ENCODE results near the gene FOXD2.

Gene FOXD2

GRCh38 chr1:47409311-47410067, 28.4 kb upstream of the FOXD2 start:
- Histone ChIP-seq H3K27me3 (ENCODE audit: insufficient read depth, poor library complexity, severe bottlenecking) (no peaks in the 10 kb centered on the region), H3K9me3 (ENCODE audit: severe bottlenecking) (no peaks in the 10 kb centered on the region), H3K27ac (ENCODE audit: poor library complexity, severe bottlenecking) (peak overlapping the region; percentile 32), H3K4me3 (ENCODE audit: severe bottlenecking) (no peak overlapping the region), H3K4me1 (ENCODE audit: insufficient read depth, poor library complexity, severe bottlenecking) (peaks cover 22% of the 10 kb centered on the region), H3K36me3 (ENCODE audit: low read depth) (no peaks in the 10 kb centered on the region)
- ATAC-seq (ENCODE audit: low read depth) (peak; percentile 94), DNase-seq (ENCODE audit: low spot score) (peak; percentile 82)
- TF ChIP-seq CTCF (IDR thresholded peaks at IDR 0.05; ENCODE audit: poor library complexity, severe bottlenecking) = no peak

- no peaks in the 10 kb centered on the region for H3K27me3 ChIP-seq (ENCODE audit: insufficient read depth, poor library complexity, severe bottlenecking)
- ATAC-seq (ENCODE audit: low read depth) = no peak
- TF ChIP-seq CTCF (IDR thresholded peaks at IDR 0.05; ENCODE audit: poor library complexity, severe bottlenecking) = no peak
- DNase-seq (ENCODE audit: low spot score) = no peak
- H3K27ac ChIP-seq (ENCODE audit: poor library complexity, severe bottlenecking) = peak overlapping the region; percentile 32
- H3K9me3 ChIP-seq (ENCODE audit: severe bottlenecking) = no peaks in the 10 kb centered on the region
- H3K4me1 ChIP-seq (ENCODE audit: insufficient read depth, poor library complexity, severe bottlenecking) = peaks cover 22% of the 10 kb centered on the region
- H3K4me3 ChIP-seq (ENCODE audit: severe bottlenecking) = no peak overlapping the region
- no peaks in the 10 kb centered on the region for H3K36me3 ChIP-seq (ENCODE audit: low read depth)
These were observed 27.8 kb upstream of the FOXD2 start for GRCh38 chr1:47410068-47410455.

GRCh38 chr1:47411436-47411835, 26.4 kb upstream of the FOXD2 start:
- H3K4me1 ChIP-seq (ENCODE audit: insufficient read depth, poor library complexity, severe bottlenecking) = peaks cover 22% of the 10 kb centered on the region
- no peak for TF ChIP-seq CTCF (IDR thresholded peaks at IDR 0.05; ENCODE audit: poor library complexity, severe bottlenecking)
- ATAC-seq (ENCODE audit: low read depth) (no peak), DNase-seq (ENCODE audit: low spot score) (no peak)
- H3K9me3 ChIP-seq (ENCODE audit: severe bottlenecking) = no peaks in the 10 kb centered on the region
- no peak overlapping the region for H3K27ac ChIP-seq (ENCODE audit: poor library complexity, severe bottlenecking)
- no peak overlapping the region for H3K4me3 ChIP-seq (ENCODE audit: severe bottlenecking)
- H3K27me3 ChIP-seq (ENCODE audit: insufficient read depth, poor library complexity, severe bottlenecking) = peaks cover 6% of the 10 kb centered on the region
- no peaks in the 10 kb centered on the region for H3K36me3 ChIP-seq (ENCODE audit: low read depth)

- ATAC-seq (ENCODE audit: low read depth) = no peak
- TF ChIP-seq CTCF (IDR thresholded peaks at IDR 0.05; ENCODE audit: poor library complexity, severe bottlenecking) = no peak
- Histone ChIP-seq H3K27me3 (ENCODE audit: insufficient read depth, poor library complexity, severe bottlenecking) (peaks cover 12% of the 10 kb centered on the region), H3K9me3 (ENCODE audit: severe bottlenecking) (no peaks in the 10 kb centered on the region), H3K4me1 (ENCODE audit: insufficient read depth, poor library complexity, severe bottlenecking) (peaks cover 22% of the 10 kb centered on the region), H3K36me3 (ENCODE audit: low read depth) (no peaks in the 10 kb centered on the region), H3K4me3 (ENCODE audit: severe bottlenecking) (no peak overlapping the region), H3K27ac (ENCODE audit: poor library complexity, severe bottlenecking) (no peak overlapping the region)
- no peak for DNase-seq (ENCODE audit: low spot score)
These were observed 25.4 kb upstream of the FOXD2 start for GRCh38 chr1:47412437-47412836.

- Histone ChIP-seq H3K27ac (ENCODE audit: poor library complexity, severe bottlenecking) (no peak within 1 kb of the TSS), H3K36me3 (ENCODE audit: low read depth) (no peaks in the 10 kb centered on the region), H3K9me3 (ENCODE audit: severe bottlenecking) (no peaks in the 10 kb centered on the region), H3K4me3 (ENCODE audit: severe bottlenecking) (peak within 1 kb of the TSS; percentile 20), H3K4me1 (ENCODE audit: insufficient read depth, poor library complexity, severe bottlenecking) (no peaks in the 10 kb centered on the region), H3K27me3 (ENCODE audit: insufficient read depth, poor library complexity, severe bottlenecking) (peaks cover 16% of the 10 kb centered on the region)
- no peak for ATAC-seq (ENCODE audit: low read depth)
- TF ChIP-seq CTCF (IDR thresholded peaks at IDR 0.05; ENCODE audit: poor library complexity, severe bottlenecking) = no peak
- DNase-seq (ENCODE audit: low spot score) = no peak
These were observed 22.0 kb upstream of the FOXD2 start, which contains the start of gene FOXE3 for GRCh38 chr1:47415728-47416318. Gene FOXE3 (plus strand): TSS chr1:47416285. CDS start chr1:47416316, 31 bp downstream.
